ENCODE data around the gene BST2.

BST2 gene, protein sequence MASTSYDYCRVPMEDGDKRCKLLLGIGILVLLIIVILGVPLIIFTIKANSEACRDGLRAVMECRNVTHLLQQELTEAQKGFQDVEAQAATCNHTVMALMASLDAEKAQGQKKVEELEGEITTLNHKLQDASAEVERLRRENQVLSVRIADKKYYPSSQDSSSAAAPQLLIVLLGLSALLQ

DNA sequence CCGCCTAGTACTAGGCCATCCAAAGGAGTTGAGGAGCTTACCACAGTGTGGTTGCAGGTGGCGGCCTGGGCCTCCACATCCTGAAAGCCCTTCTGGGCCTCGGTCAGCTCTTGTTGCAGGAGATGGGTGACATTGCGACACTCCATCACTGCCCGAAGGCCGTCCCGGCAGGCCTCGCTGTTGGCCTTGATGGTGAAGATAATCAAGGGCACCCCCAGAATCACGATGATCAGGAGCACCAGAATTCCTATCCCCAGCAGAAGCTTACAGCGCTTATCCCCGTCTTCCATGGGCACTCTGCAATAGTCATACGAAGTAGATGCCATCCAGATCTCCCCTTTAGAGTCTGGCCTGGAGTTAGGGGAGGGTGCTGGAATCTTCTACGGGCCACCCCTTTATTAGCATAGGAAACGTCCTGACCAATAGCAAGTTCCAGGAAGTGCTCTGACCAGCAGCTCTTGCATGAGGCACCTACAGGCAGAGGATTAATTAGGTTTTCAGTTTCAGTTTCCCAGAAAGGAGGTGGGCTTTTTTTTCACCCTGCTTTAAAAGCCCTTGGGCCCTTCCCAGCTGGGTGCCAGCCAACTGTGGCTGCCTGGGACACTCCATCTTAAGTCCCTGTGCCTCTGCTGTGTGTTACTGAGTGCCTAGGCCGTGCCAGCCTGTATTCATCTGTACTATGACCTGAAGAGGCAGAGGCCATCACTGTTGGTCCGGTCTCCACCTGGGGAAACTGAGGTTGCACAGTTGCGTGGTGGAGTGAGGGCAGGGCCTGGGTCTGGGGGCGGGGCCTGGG is at the start of gene BST2:
Gene BST2 (minus strand): TSS at position 381 of the 796 bp plus-strand sequence. CDS start 55 bp downstream, at position 326.
- DNase-seq (ENCODE audit: low read depth) = peak; percentile 76
- no peak within 1 kb of the TSS for H3K4me3 ChIP-seq (ENCODE audit: low read depth, low read length)
- TF ChIP-seq, protein P1, sequence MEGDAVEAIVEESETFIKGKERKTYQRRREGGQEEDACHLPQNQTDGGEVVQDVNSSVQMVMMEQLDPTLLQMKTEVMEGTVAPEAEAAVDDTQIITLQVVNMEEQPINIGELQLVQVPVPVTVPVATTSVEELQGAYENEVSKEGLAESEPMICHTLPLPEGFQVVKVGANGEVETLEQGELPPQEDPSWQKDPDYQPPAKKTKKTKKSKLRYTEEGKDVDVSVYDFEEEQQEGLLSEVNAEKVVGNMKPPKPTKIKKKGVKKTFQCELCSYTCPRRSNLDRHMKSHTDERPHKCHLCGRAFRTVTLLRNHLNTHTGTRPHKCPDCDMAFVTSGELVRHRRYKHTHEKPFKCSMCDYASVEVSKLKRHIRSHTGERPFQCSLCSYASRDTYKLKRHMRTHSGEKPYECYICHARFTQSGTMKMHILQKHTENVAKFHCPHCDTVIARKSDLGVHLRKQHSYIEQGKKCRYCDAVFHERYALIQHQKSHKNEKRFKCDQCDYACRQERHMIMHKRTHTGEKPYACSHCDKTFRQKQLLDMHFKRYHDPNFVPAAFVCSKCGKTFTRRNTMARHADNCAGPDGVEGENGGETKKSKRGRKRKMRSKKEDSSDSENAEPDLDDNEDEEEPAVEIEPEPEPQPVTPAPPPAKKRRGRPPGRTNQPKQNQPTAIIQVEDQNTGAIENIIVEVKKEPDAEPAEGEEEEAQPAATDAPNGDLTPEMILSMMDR (conservative IDR thresholded peaks at IDR 0.05; ENCODE audit: low read depth, low read length) = no peak

DNA sequence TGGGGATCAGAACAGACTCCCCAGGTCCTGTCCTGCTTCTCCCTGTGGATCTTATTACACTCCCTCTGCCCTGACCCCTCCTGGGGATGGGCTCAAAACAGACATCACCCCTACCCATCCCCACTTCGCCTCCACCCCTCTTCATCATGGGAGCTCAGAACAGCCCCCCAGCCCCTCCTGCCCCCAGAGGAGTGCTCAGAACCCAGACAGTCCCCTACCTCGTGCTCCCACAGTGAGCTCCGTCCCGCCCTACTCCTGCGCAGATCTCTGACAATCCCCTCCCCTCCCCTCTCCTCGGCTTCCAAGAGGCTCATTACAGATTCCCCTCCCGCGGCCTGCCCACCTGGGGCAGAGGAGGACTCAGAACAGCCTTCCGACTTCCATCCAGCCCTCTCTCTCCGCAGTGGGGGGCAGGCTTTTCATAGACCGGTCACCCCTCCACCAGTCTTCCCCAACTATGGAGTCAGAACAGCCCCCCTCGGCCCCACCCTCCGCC is 49.2 kb upstream of the BST2 start:
- no peak overlapping the region for H3K4me3 ChIP-seq (ENCODE audit: low read depth, low read length)
- DNase-seq (ENCODE audit: low read depth) = no peak
- TF ChIP-seq, protein P1 (conservative IDR thresholded peaks at IDR 0.05; ENCODE audit: low read depth, low read length) = no peak

DNA sequence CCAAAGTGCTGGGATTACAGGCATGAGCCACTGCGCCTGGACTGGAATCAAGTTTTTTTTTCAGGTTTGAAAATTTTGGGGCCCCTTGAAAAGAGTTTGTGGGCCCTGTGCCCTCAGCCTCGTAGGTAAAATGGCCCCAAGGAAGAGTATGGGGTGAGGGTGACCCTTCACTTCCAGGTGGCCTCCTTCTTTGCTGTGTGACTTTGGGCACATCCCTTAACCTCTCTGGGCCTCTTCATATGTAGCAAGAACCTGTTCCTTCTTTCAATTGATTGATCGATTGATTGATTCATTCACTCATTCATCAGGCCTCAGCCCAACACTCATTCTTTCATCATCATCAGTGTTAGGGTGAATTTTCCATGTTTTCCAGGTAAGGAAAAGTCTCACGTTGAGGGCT is 46.4 kb upstream of the BST2 start:
- DNase-seq (ENCODE audit: low read depth) = no peak
- TF ChIP-seq, protein P1 (conservative IDR thresholded peaks at IDR 0.05; ENCODE audit: low read depth, low read length) = no peak
- no peak overlapping the region for H3K4me3 ChIP-seq (ENCODE audit: low read depth, low read length)

DNA sequence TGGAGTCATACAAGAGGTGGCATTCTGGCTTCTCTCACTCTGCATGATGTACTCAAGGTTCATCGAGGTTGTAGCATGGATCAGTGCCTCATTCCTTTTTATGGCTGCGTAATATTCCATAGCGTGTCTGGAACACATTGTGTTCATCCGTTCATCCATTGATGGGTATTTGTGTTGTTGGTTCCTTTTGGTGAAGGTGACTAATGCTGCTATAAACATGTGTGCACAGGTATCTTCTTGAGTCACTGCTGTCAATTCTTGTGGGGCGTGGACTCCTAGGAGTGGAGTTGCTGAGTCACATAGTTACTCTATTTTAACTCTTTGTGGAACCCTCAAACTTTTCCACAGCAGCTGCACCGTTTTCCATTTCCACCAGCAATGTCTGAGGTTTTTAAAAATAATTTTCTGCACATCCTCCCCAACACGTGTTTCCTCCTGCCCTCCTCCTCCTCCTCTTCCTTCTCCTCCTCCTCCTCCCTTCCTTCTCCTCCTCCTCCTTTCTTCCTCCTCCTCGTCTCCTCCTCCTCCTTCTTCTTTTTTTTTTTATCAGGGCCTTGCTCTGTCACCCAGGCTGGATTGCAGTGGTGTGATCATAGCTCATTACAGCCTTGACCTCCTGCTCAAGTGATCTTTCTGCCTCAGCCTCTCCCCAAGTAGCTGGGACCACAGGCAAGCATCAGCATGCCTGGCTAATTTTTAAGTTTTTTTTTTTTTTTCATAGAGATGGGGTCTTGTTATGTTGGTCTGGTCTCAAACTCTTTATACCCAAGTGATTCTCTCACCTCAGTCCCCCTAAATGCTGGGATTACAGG is 45.0 kb upstream of the BST2 start:
- H3K4me3 ChIP-seq (ENCODE audit: low read depth, low read length) = no peak overlapping the region
- TF ChIP-seq, protein P1 (conservative IDR thresholded peaks at IDR 0.05; ENCODE audit: low read depth, low read length) = no peak
- no peak for DNase-seq (ENCODE audit: low read depth)

DNA sequence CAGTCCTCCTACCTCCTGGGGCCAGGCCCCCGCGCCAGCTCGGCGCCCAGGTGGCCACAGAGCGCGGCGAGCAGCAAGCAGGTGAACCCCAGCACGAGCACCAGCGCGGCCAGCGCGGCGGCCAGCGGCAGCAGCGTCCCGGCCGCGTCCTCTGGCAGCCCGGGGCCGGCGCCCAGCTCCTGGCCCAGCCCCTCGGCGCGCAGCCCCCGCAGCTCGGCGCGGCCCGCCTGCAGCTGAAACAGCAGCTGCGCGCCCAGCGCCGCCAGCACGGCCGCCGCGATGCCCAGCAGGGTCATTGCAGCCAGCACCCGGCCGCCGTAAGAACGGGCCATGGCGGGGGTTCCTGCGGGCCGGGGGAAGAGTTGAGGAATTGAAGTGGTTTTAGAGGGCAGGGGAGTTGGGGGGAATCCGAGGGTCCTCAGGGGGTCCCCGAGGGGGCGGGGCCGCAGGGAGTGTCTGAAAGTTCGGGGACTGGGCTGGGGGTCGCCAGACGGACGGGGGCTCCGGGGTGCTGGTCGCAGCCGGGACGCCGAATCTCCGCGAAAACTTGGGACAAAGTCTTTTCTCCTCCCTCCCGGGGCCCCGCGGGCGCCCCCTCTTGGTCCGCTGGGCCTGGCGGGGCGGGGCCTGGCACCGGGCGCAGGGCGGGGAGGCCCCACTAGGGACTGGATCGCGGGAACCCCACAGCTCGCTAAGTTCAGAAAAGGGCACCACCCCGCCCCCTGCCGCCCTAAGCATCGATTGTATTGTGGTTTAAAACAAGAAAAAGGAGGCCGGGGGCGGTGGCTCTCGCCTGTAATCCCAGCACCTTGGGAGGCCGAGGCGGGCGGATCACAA is 42.9 kb upstream of the BST2 start, which contains the start of gene TMEM221:
Gene TMEM221 (minus strand): TSS at position 538 of the 837 bp plus-strand sequence. CDS start 206 bp downstream, at position 332.
- TF ChIP-seq, protein P1 (conservative IDR thresholded peaks at IDR 0.05; ENCODE audit: low read depth, low read length) = peak; percentile 50
- no peak for DNase-seq (ENCODE audit: low read depth)
- H3K4me3 ChIP-seq (ENCODE audit: low read depth, low read length) = peak within 1 kb of the TSS; percentile 28

DNA sequence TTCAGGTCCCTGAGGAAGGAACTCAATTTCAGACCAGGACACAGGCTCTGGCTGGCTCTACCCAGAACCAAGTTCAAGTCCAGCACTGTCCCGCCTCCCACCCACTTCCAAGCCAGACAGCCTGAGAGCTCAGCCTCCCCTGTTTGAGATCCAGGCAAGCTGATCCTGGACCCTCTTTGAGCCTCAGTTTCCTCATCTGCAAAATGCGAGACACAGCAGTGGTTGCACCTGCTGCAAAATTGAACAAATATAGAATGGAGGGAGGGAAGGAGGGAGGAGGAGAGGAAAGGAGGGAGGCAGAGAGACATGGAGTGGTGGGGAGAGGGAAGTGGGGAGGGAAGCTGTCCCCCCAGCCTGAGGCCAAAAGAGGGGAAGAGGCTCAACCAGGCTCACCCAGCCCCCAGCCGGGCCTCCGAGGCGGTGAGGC is 42.3 kb upstream of the BST2 start:
- TF ChIP-seq, protein P1 (conservative IDR thresholded peaks at IDR 0.05; ENCODE audit: low read depth, low read length) = no peak
- no peak overlapping the region for H3K4me3 ChIP-seq (ENCODE audit: low read depth, low read length)
- DNase-seq (ENCODE audit: low read depth) = no peak

Data from choroid plexus epithelial cell (primary cell).